Progenitor cell of endocrine pancreas (in vitro differentiated cells): ENCODE measurements around the gene ZSWIM2. TPM values are rescaled to one million over a fixed set of nuclear protein-coding genes. Genes with fewer than 3 reads are reported as not detected.

Experiments
- DNase-seq: peaks from one replicate; pipeline ENCODE4 v3.0.0; 2021; ENCODE audit warnings: low spot score; ENCODE audit not compliant: unreplicated experiment
- H3K27ac Mint-ChIP-seq: 2 replicates; pipeline ENCODE4 v1.8.0; 2021; ENCODE audit warnings: mild to moderate bottlenecking, moderate library complexity, mixed read lengths
- H3K27me3 Mint-ChIP-seq: 2 replicates; pipeline ENCODE4 v1.8.0; 2021; ENCODE audit warnings: mixed read lengths
- H3K36me3 Mint-ChIP-seq: 2 replicates; pipeline ENCODE4 v1.8.0; 2022; ENCODE audit warnings: mixed read lengths; ENCODE audit not compliant: insufficient read depth
- H3K4me1 Mint-ChIP-seq: 2 replicates; pipeline ENCODE4 v1.8.0; 2021; ENCODE audit warnings: low read depth, mixed read lengths
- H3K4me3 Mint-ChIP-seq: 2 replicates; pipeline ENCODE4 v1.8.0; 2021; ENCODE audit warnings: low read depth, mild to moderate bottlenecking, moderate library complexity, mixed read lengths
- H3K9me3 Mint-ChIP-seq: 2 replicates; pipeline ENCODE4 v1.8.0; 2021; ENCODE audit warnings: low read depth, mixed read lengths
- CTCF ChIP-seq: fragments of 200-600 bp; sonication (generic); IDR thresholded peaks from one replicate; pipeline ENCODE4 v1.5.0; 2021; ENCODE audit warnings: antibody characterized with exemption, mild to moderate bottlenecking; ENCODE audit not compliant: unreplicated experiment
- total RNA-seq: library from RNA; stranded (reverse); gene quantifications from 2 replicates; pipeline ENCODE4 v1.2.1, GENCODE V29; 2021

ZSWIM2 gene
- total RNA-seq, 1 donor from 2014 or later, result not detected

DNA sequence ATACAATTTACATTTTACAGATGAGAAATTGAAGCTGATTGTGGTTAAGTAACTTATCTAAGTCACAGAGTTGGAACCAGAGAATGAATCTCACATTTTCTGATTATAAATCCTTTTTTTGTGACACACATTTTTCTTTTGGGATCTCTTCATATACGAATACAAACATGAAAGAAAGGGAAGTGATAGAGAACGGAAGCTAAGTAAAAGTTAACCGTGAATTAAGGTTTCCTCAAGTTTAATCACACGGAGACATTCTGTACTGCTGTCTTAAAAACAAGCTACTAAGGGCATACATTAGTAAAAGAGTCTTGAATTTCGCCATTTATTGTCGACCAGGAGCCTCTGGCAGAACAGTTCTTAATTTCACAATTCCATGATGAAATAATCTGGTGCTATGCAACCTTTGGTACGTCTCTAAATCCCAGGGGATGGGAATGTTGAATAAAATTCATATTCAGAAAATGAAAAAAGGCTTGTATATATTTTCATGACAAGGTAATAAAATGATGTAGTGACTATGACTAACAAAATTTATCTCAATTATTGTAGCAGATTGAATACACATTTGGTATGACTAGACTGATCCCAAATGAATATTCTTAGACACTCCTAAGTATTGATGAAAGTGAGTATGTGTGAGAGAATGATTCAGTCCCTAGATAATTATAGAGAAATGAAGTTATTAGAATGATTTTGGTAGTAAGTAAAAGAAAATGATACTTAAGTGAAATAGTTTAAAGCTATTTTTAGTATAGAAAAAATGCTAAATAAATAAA is 40.3 kb upstream of the ZSWIM2 start:
- no peaks in the 10 kb centered on the region for H3K27me3 Mint-ChIP-seq
- no peak overlapping the region for H3K4me3 Mint-ChIP-seq
- no peak overlapping the region for H3K27ac Mint-ChIP-seq
- no peaks in the 10 kb centered on the region for H3K36me3 Mint-ChIP-seq
- DNase-seq, result no peak
- H3K9me3 Mint-ChIP-seq, result no peaks in the 10 kb centered on the region
- H3K4me1 Mint-ChIP-seq, result no peaks in the 10 kb centered on the region
- no peak for TF ChIP-seq CTCF

DNA sequence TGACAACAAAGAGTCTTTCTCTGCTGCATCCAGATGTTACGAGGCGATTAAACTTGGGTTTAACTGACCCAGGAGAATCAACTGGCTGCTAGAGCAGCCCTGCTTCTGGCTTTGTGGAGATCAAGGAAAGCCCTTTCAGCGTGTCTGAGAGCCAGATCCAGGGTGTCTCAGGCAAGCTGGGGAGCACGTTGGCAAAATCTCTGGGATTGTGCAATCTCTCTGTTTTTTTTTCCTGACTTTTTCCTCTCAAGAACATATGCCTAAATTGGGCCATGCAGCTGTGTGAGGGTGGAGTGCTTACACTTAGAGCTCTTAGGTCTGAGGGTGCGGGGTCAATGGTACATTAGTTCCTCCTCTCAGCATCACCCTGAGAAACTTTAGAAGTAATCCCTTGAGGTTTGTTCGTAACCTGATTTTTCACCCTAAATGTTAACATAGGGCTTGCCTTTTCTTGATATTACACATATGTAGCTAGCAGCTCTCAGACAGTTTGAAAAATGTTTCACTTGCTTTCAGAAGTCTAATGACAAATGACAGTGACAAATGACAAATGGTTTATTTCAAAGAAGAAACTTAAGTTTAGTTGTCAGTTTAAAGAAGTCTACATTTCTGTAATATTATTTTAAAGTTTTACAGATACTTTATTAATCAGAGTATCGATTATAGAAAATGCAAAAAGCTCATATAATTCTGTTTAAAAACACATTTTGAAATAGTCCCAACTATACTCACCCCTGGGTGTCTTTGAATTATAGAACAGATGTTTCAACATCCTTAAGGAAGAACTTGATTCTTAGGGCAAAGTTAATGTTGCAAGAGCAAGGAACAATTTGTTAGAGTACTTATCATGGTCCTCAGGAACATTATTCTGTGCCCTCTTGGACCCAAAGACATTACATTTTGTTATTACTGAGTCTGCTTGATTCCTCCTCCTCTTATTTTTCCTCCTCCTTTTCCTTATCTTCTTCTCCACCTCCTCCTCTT is 38.4 kb upstream of the ZSWIM2 start:
- Mint-ChIP-seq H3K4me1 (no peaks in the 10 kb centered on the region), H3K27me3 (no peaks in the 10 kb centered on the region), H3K27ac (no peak overlapping the region), H3K36me3 (no peaks in the 10 kb centered on the region), H3K9me3 (no peaks in the 10 kb centered on the region), H3K4me3 (no peak overlapping the region)
- TF ChIP-seq CTCF, result no peak
- DNase-seq, result no peak

- H3K27me3 Mint-ChIP-seq, result no peaks in the 10 kb centered on the region
- H3K4me3 Mint-ChIP-seq, result no peak overlapping the region
- DNase-seq, result no peak
- no peak overlapping the region for H3K27ac Mint-ChIP-seq
- no peaks in the 10 kb centered on the region for H3K4me1 Mint-ChIP-seq
- H3K9me3 Mint-ChIP-seq, result peaks cover 10% of the 10 kb centered on the region
- no peaks in the 10 kb centered on the region for H3K36me3 Mint-ChIP-seq
- no peak for TF ChIP-seq CTCF
Measured at GRCh38 chr2:186884587-186884986, 35.6 kb upstream of the ZSWIM2 start.

- H3K9me3 Mint-ChIP-seq, result peaks cover 10% of the 10 kb centered on the region
- no peaks in the 10 kb centered on the region for H3K27me3 Mint-ChIP-seq
- TF ChIP-seq CTCF, result no peak
Measured at GRCh38 chr2:186883666-186884065, 34.7 kb upstream of the ZSWIM2 start.

DNA sequence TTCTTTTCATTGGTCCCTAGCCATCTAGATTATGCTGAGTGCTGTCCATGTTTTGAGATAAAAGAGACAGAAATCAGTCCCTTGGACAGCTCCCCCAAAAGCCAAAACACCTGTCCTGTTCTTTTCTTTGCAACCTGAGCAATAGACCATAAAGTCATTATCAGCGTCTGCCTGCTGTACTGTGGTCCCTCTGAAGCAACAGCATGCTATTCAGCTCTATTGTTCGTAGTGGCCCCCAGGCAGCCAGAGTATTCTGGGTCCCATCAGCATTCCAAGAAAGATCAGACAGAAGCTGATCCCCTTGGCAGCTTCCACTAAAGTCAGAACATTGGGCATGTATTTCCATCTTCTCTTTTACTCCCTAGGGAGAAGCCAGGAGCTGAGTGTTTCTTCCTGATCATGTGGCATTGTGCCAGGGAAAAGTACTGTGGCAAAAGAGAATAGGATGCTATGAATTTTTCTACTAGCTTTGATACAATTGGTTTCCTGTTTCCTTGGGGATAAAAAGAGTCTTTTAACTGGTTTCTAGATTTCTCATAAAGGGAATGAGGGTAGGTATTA is 33.6 kb upstream of the ZSWIM2 start:
- Mint-ChIP-seq H3K9me3 (peaks cover 12% of the 10 kb centered on the region), H3K4me3 (no peak overlapping the region), H3K27ac (no peak overlapping the region), H3K27me3 (no peaks in the 10 kb centered on the region), H3K4me1 (no peaks in the 10 kb centered on the region), H3K36me3 (no peaks in the 10 kb centered on the region)
- no peak for TF ChIP-seq CTCF
- DNase-seq, result no peak

More at GRCh38 chr2:186883666-186884065, 34.7 kb upstream of the ZSWIM2 start:
- no peak overlapping the region for H3K27ac Mint-ChIP-seq
- no peak overlapping the region for H3K4me3 Mint-ChIP-seq
- H3K4me1 Mint-ChIP-seq, result no peaks in the 10 kb centered on the region
- no peak for DNase-seq
- no peaks in the 10 kb centered on the region for H3K36me3 Mint-ChIP-seq
